Adrenal gland (tissue), 12 donors: Measurements from ENCODE around the gene PEX16. TPM values are rescaled to one million over a fixed set of nuclear protein-coding genes. Genes with fewer than 3 reads are reported as not detected.
"Not testable (repeated sequence)": the region's sequence is repeated elsewhere in the genome, so short reads cannot be mapped to it uniquely, and the experiment has no call there.

Source experiments
- DNase-seq, 7 donors: peaks; one replicate each; pipeline ENCODE4 v3.0.0-alpha.2; 2019 to 2020
- H3K27ac ChIP-seq, 5 donors: fragments of 200-600 bp; sonication (generic) in 4 of 5; 1 replicate in 3 of 5; 2 replicates in 2 of 5; pipeline versions ENCODE4 v1.5.1 to v1.8.0; 2016 to 2020; ENCODE audit warnings: mild to moderate bottlenecking in 1 of 5
- H3K27me3 ChIP-seq: fragments of 200-600 bp; 2 replicates; pipeline ENCODE4 v1.8.0; 2021
- H3K36me3 ChIP-seq, 2 donors: fragments of 200-600 bp; replicated peaks in 1 of 2; 1 replicate in 1 of 2; 2 replicates in 1 of 2; pipeline versions ENCODE4 v1.5.1 to v1.8.0; 2018 to 2022
- H3K4me1 ChIP-seq, 2 donors: fragments of 200-600 bp; replicated peaks in 1 of 2; 1 replicate in 1 of 2; 2 replicates in 1 of 2; pipeline versions ENCODE4 v1.5.1 to v1.8.0; 2018 to 2021
- H3K4me3 ChIP-seq, 4 donors: fragments of 200-600 bp; sonication (generic) in 3 of 4; one replicate each; pipeline ENCODE4 v1.5.1; 2016 to 2018
- H3K9me3 ChIP-seq, 3 donors: fragments of 200-600 bp; sonication (generic) in 1 of 3; replicated peaks in 1 of 3; 1 replicate in 2 of 3; 2 replicates in 1 of 3; pipeline versions ENCODE4 v1.5.1 to v1.8.0; 2016 to 2021
- CTCF ChIP-seq, 6 experiments: fragments of 450-650 bp in 4 of 6; fragments of 200-600 bp in 2 of 6; sonication (generic) in 1 of 6; IDR thresholded peaks; 1 replicate in 5 of 6; 2 replicates in 1 of 6; pipeline versions ENCODE4 v1.5.1 to v1.8.0; 2016 to 2021; ENCODE audit warnings: antibody characterized with exemption in 6 of 6, mild to moderate bottlenecking in 2 of 6, moderate library complexity in 1 of 6
- POLR2A ChIP-seq, 2 donors: fragments of 450-650 bp; IDR thresholded peaks; one replicate each; pipeline ENCODE4 v1.6.1; 2017; ENCODE audit warnings: antibody characterized with exemption in 2 of 2, mild to moderate bottlenecking in 2 of 2, moderate library complexity in 1 of 2
- WGBS, 4 donors: extraction: QIAGEN DNeasy Blood & Tissue Kit in 2 of 4; methylation state at CpG; one replicate each; pipeline versions ENCODE4 v1.1.5 to v1.1.7; 2013 to 2017; 5-methylcytosine and 5-hydroxymethylcytosine counted together
- intact Hi-C, 2 donors: fragments of 100-400 bp; cut with DNase I; formaldehyde crosslinking; loops; one replicate each; pipeline versions ENCODE4 v1.14.1 to v1.15.0; 2022 to 2023
- polyA plus RNA-seq, 3 donors: library from polyadenylated mRNA; stranded (reverse); fragments of 200-250 nt in 2 of 3; fragments of 350-450 nt in 1 of 3; fragmentation: Illumina TruSeq in 1 of 3; extraction: RNeasy Lipid Tissue Mini Kit (QIAGEN cat#74804) in 1 of 3; gene quantifications; one replicate each; pipeline ENCODE4 v1.2.3, GENCODE V29; 2013 to 2014
- total RNA-seq, 9 donors: library from RNA; depleted of rRNA in 4 of 9; stranded (reverse); fragments of >200 nt in 4 of 9; fragments of 120-200 nt in 1 of 9; fragmentation: NEBNext Ultra II Directional in 1 of 9; extraction: Animal tissue kit (Norgen Biotek cat#: 25700) in 1 of 9; gene quantifications; one replicate each; pipeline versions ENCODE4 v1.1.0 to v1.2.4, GENCODE V29; 2013 to 2023
- donor health status: healthy with polysubstance abuse.
- donor health status: Bipolar disorder and iron deficiency.
- donor health status: DM: yes; HTN: yes; CAD: no.
- donor health status: DM: no; HTN: no; CAD: no.
- donor health status: DM: no; HTN: no; CAD: no.
- donor health status: DM: yes; HTN: yes; CAD: no.

Gene PEX16
- total and polyA plus RNA-seq, 12 donors: 7.6 to 67.6 (median 40.7) TPM

- H3K4me3 ChIP-seq: no peak overlapping the region
- intact Hi-C loops: loop anchor here in 1 of 2 donors (10.0 kb wide), 1 partner anchor 45 kb away; no protein-coding TSS in a partner anchor
- H3K4me1 ChIP-seq: peaks cover 0 to 12% of the 10 kb centered on the region in 2 donors
- DNase-seq: no peak
- no peak overlapping the region for H3K27ac ChIP-seq
- peaks cover 0 to 64% of the 10 kb centered on the region in 2 donors for H3K36me3 ChIP-seq
- no peaks in the 10 kb centered on the region for H3K9me3 ChIP-seq
- WGBS, 4 donors: 83 to 91% (median 88%) methylated on average over 18 to 32 of the region's 32 CpGs
- TF ChIP-seq POLR2A (IDR thresholded peaks at IDR 0.05) (no peak), CTCF (IDR thresholded peaks at IDR 0.05) (no peak)
- H3K27me3 ChIP-seq: no peaks in the 10 kb centered on the region
These were observed 7.8 kb downstream of the PEX16 start for GRCh38 chr11:45909594-45910475.

GRCh38 chr11:45907911-45908370 lies 9.7 kb downstream of the PEX16 start:
- TF ChIP-seq CTCF (IDR thresholded peaks at IDR 0.05) (no peak), POLR2A (IDR thresholded peaks at IDR 0.05) (no peak)
- no peak overlapping the region for H3K4me3 ChIP-seq
- 69 to 100% (median 85%) methylated on average over 3 to 8 of the region's 8 CpGs for WGBS, 4 donors
- peak overlapping the region in 2 of 5 donors; percentile 49 to 77 for H3K27ac ChIP-seq
- no peaks in the 10 kb centered on the region for H3K27me3 ChIP-seq
- peaks cover 0 to 63% of the 10 kb centered on the region in 2 donors for H3K36me3 ChIP-seq
- H3K4me1 ChIP-seq: peaks cover 0 to 12% of the 10 kb centered on the region in 2 donors
- intact Hi-C loops: no loop called here
- no peaks in the 10 kb centered on the region for H3K9me3 ChIP-seq
- no peak for DNase-seq

GRCh38 chr11:45906965-45907611 lies 10.6 kb downstream of the PEX16 start, which contains the start of gene FREY1:
TSS of gene FREY1 (minus strand) at chr11:45907271. CDS start at chr11:45907245, 26 bp downstream.
- Histone ChIP-seq H3K4me1 (peaks cover 0 to 12% of the 10 kb centered on the region in 2 donors), H3K36me3 (peaks cover 0 to 63% of the 10 kb centered on the region in 2 donors), H3K4me3 (no peak within 1 kb of the TSS), H3K27ac (peak within 1 kb of the TSS in 2 of 5 donors; percentile 49 to 77), H3K9me3 (no peaks in the 10 kb centered on the region), H3K27me3 (no peaks in the 10 kb centered on the region)
- intact Hi-C loops: no loop called here
- TF ChIP-seq CTCF (IDR thresholded peaks at IDR 0.05) (no peak), POLR2A (IDR thresholded peaks at IDR 0.05) (no peak)
- WGBS, 4 donors: 34 to 57% (median 43%) methylated on average over 6 to 18 of the region's 18 CpGs
- DNase-seq: peak in 3 of 7 donors; percentile 48 to 69 (median 51)

GRCh38 chr11:45906096-45906682 lies 11.5 kb downstream of the PEX16 start:
- Histone ChIP-seq H3K4me1 (peaks cover 0 to 16% of the 10 kb centered on the region in 2 donors), H3K27ac (peak overlapping the region in 2 of 5 donors; percentile 40 to 77), H3K36me3 (peaks cover 0 to 54% of the 10 kb centered on the region in 2 donors), H3K9me3 (no peaks in the 10 kb centered on the region), H3K4me3 (no peak overlapping the region), H3K27me3 (no peaks in the 10 kb centered on the region)
- 33 to 52% (median 42%) methylated on average over 14 to 19 of the region's 19 CpGs for WGBS, 4 donors
- TF ChIP-seq POLR2A (IDR thresholded peaks at IDR 0.05) (peak in 1 of 2 donors; percentile 20), CTCF (IDR thresholded peaks at IDR 0.05) (no peak)
- intact Hi-C loops: no loop called here
- peak; percentile 58 to 86 (median 79) for DNase-seq

- H3K9me3 ChIP-seq, H3K4me3 ChIP-seq, DNase-seq, H3K27me3 ChIP-seq, intact Hi-C loops: not testable (repeated sequence)
- Histone ChIP-seq H3K4me1 (peaks cover 5 to 23% of the 10 kb centered on the region in 2 donors), H3K36me3 (peaks cover 0 to 47% of the 10 kb centered on the region in 2 donors), H3K27ac (peak overlapping the region in 1 of 5 donors; percentile 77)
- 67 to 80% (median 79%) methylated on average over 1 to 6 of the region's 6 CpGs; no CpG with 5 or more reads in 1 of the 4 donors for WGBS, 4 donors
These were observed 12.1 kb downstream of the PEX16 start for GRCh38 chr11:45905576-45905975.
